BLaER1 (cell line): ENCODE measurements around the gene GATA5.

Source experiments
- H3K27ac ChIP-seq: shearing (Covaris generic); formaldehyde crosslinking; 2 replicates; pipeline ENCODE4 v1.8.1; 2022
- H3K27me3 ChIP-seq: shearing (Covaris generic); formaldehyde crosslinking; 2 replicates; pipeline ENCODE4 v1.8.1; 2022
- H3K36me3 ChIP-seq: shearing (Covaris generic); formaldehyde crosslinking; 2 replicates; pipeline ENCODE4 v1.8.1; 2022
- H3K4me1 ChIP-seq: shearing (Covaris generic); formaldehyde crosslinking; 2 replicates; pipeline ENCODE4 v1.8.1; 2022
- H3K4me2 ChIP-seq: shearing (Covaris generic); formaldehyde crosslinking; 2 replicates; pipeline ENCODE4 v1.8.1; 2022
- H3K4me3 ChIP-seq: shearing (Covaris generic); formaldehyde crosslinking; 2 replicates; pipeline ENCODE4 v1.8.1; 2022
- H3K9ac ChIP-seq: shearing (Covaris generic); formaldehyde crosslinking; 2 replicates; pipeline ENCODE4 v1.8.1; 2022
- H3K9me3 ChIP-seq: shearing (Covaris generic); formaldehyde crosslinking; 2 replicates; pipeline ENCODE4 v1.8.1; 2022
- H4K20me1 ChIP-seq: shearing (Covaris generic); formaldehyde crosslinking; 2 replicates; pipeline ENCODE4 v1.8.1; 2022
- Cebpa-rat ChIP-seq: shearing (Covaris generic); IDR thresholded peaks from 2 replicates; pipeline ENCODE4 v1.8.1; 2022

The GATA5 gene

GRCh38 chr20:62516338-62516737 is 40.5 kb upstream of the GATA5 start:
- Histone ChIP-seq H3K27me3 (0 out of 2 replicates have a peak, but pooled peaks cover 9% of the 10 kb centered on the region), H3K4me2 (peak overlapping the region; percentile 5; the same call in 1 of the 2 replicates), H3K27ac (no peak overlapping the region), H3K9me3 (no peaks in the 10 kb centered on the region), H3K4me3 (no peak overlapping the region), H3K9ac (no peak overlapping the region), H4K20me1 (peaks cover 14% of the 10 kb centered on the region; the same call in 1 of the 2 replicates), H3K4me1 (peaks cover 73% of the 10 kb centered on the region), H3K36me3 (no peaks in the 10 kb centered on the region)
- no peak for TF ChIP-seq Cebpa-rat

GRCh38 chr20:62515826-62516225 is 40.0 kb upstream of the GATA5 start:
- no peak overlapping the region for H3K4me3 ChIP-seq
- H3K36me3 ChIP-seq, result no peaks in the 10 kb centered on the region
- no peaks in the 10 kb centered on the region for H3K9me3 ChIP-seq
- H3K27me3 ChIP-seq, result 0 out of 2 replicates have a peak, but pooled peaks cover 9% of the 10 kb centered on the region
- peaks cover 78% of the 10 kb centered on the region for H3K4me1 ChIP-seq
- TF ChIP-seq Cebpa-rat, result no peak
- peak overlapping the region; percentile 96 for H3K4me2 ChIP-seq
- peaks cover 14% of the 10 kb centered on the region; the same call in 1 of the 2 replicates for H4K20me1 ChIP-seq
- H3K27ac ChIP-seq, result no peak overlapping the region
- no peak overlapping the region for H3K9ac ChIP-seq

GRCh38 chr20:62515280-62515679 is 39.5 kb upstream of the GATA5 start:
- H3K27me3 ChIP-seq, result 0 out of 2 replicates have a peak, but pooled peaks cover 9% of the 10 kb centered on the region
- no peak overlapping the region for H3K9ac ChIP-seq
- no peak for TF ChIP-seq Cebpa-rat
- H3K4me3 ChIP-seq, result no peak overlapping the region
- H3K4me1 ChIP-seq, result peaks cover 78% of the 10 kb centered on the region
- peaks cover 14% of the 10 kb centered on the region; the same call in 1 of the 2 replicates for H4K20me1 ChIP-seq
- no peak overlapping the region for H3K27ac ChIP-seq
- no peaks in the 10 kb centered on the region for H3K36me3 ChIP-seq
- H3K4me2 ChIP-seq, result peak overlapping the region; percentile 96
- H3K9me3 ChIP-seq, result no peaks in the 10 kb centered on the region

GRCh38 chr20:62513991-62514390 is 38.2 kb upstream of the GATA5 start:
- Histone ChIP-seq H3K27ac (peak overlapping the region; percentile 73), H3K4me3 (no peak overlapping the region; the same call in 1 of the 2 replicates), H3K9ac (peak overlapping the region; percentile 65), H3K36me3 (no peaks in the 10 kb centered on the region), H3K4me2 (peak overlapping the region; percentile 96), H3K27me3 (0 out of 2 replicates have a peak, but pooled peaks cover 9% of the 10 kb centered on the region), H3K9me3 (no peaks in the 10 kb centered on the region), H4K20me1 (peaks cover 11% of the 10 kb centered on the region; the same call in 1 of the 2 replicates), H3K4me1 (peaks cover 70% of the 10 kb centered on the region)
- no peak for TF ChIP-seq Cebpa-rat

- peak overlapping the region; percentile 73 for H3K27ac ChIP-seq
- H3K9me3 ChIP-seq, result no peaks in the 10 kb centered on the region
- 0 out of 2 replicates have a peak, but pooled peaks cover 6% of the 10 kb centered on the region for H3K27me3 ChIP-seq
- peak overlapping the region; percentile 96 for H3K4me2 ChIP-seq
- peaks cover 15% of the 10 kb centered on the region; the same call in 1 of the 2 replicates for H4K20me1 ChIP-seq
- peak overlapping the region; percentile 65; the same call in 1 of the 2 replicates for H3K9ac ChIP-seq
- H3K36me3 ChIP-seq, result no peaks in the 10 kb centered on the region
- H3K4me3 ChIP-seq, result peak overlapping the region; percentile 45
- no peak for TF ChIP-seq Cebpa-rat
- H3K4me1 ChIP-seq, result peaks cover 67% of the 10 kb centered on the region
Measured at GRCh38 chr20:62511915-62512610, 36.3 kb upstream of the GATA5 start.

GRCh38 chr20:62511300-62511914 is 35.6 kb upstream of the GATA5 start:
- peaks cover 12% of the 10 kb centered on the region; the same call in 1 of the 2 replicates for H3K27me3 ChIP-seq
- H3K36me3 ChIP-seq, result no peaks in the 10 kb centered on the region
- peaks cover 19% of the 10 kb centered on the region; the same call in 1 of the 2 replicates for H4K20me1 ChIP-seq
- peaks cover 72% of the 10 kb centered on the region for H3K4me1 ChIP-seq
- H3K4me2 ChIP-seq, result peak overlapping the region; percentile 96
- TF ChIP-seq Cebpa-rat, result no peak
- H3K9ac ChIP-seq, result no peak overlapping the region
- H3K4me3 ChIP-seq, result no peak overlapping the region
- peak overlapping the region; percentile 73; the same call in 1 of the 2 replicates for H3K27ac ChIP-seq
- H3K9me3 ChIP-seq, result no peaks in the 10 kb centered on the region

- Histone ChIP-seq H3K9me3 (no peaks in the 10 kb centered on the region), H3K4me1 (peaks cover 69% of the 10 kb centered on the region), H3K36me3 (no peaks in the 10 kb centered on the region), H3K9ac (no peak overlapping the region), H3K4me2 (no peak overlapping the region), H3K27ac (no peak overlapping the region), H3K27me3 (peaks cover 34% of the 10 kb centered on the region), H4K20me1 (peaks cover 35% of the 10 kb centered on the region), H3K4me3 (no peak overlapping the region)
- no peak for TF ChIP-seq Cebpa-rat
Measured at GRCh38 chr20:62508641-62509051, 32.9 kb upstream of the GATA5 start.

GRCh38 chr20:62507991-62508640 is 32.3 kb upstream of the GATA5 start:
- H3K27ac ChIP-seq, result no peak overlapping the region
- H3K9me3 ChIP-seq, result no peaks in the 10 kb centered on the region
- no peak overlapping the region for H3K4me3 ChIP-seq
- peaks cover 37% of the 10 kb centered on the region for H4K20me1 ChIP-seq
- no peak overlapping the region for H3K9ac ChIP-seq
- peaks cover 69% of the 10 kb centered on the region for H3K4me1 ChIP-seq
- 0 out of 2 replicates have a peak overlapping the region, but pooled peaks have one; percentile 13 for H3K4me2 ChIP-seq
- TF ChIP-seq Cebpa-rat, result no peak
- H3K36me3 ChIP-seq, result no peaks in the 10 kb centered on the region
- peaks cover 39% of the 10 kb centered on the region for H3K27me3 ChIP-seq

- Histone ChIP-seq H3K4me3 (no peak overlapping the region), H3K27me3 (peaks cover 46% of the 10 kb centered on the region), H3K9ac (no peak overlapping the region), H3K36me3 (no peaks in the 10 kb centered on the region), H4K20me1 (peaks cover 37% of the 10 kb centered on the region), H3K27ac (no peak overlapping the region), H3K9me3 (no peaks in the 10 kb centered on the region), H3K4me1 (peaks cover 69% of the 10 kb centered on the region), H3K4me2 (peak overlapping the region; percentile 13; the same call in 1 of the 2 replicates)
- no peak for TF ChIP-seq Cebpa-rat
Measured at GRCh38 chr20:62507323-62507722, 31.5 kb upstream of the GATA5 start.
